Measurements from ENCODE around the gene POLA1. TPM values are rescaled to one million over a fixed set of nuclear protein-coding genes. Genes with fewer than 3 reads are reported as not detected.

Gene POLA1
- total and polyA plus RNA-seq, 2 of the 4 experiments (the other 2 are of a cell fraction), result 4.0 to 15.1 TPM

DNA sequence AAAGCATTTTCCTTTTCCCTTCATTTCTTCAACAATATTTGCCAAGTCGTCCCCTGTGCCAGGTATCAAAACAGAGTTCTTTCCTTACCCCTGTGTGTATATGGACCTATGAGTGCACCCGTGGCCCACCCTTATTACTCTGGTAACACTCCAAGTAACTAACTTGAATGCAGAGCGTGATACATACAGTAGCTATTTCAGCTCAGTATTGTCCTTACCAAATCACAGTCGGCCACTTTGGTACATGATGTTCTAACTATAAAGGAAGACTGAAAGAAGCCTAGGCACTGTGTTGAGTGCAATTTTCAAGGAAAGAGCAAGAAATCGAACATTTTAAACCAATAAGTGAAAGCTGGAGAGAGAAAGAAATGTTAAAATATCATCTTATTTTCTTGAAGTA is 233.7 kb downstream of the POLA1 start:
- no peak overlapping the region for H2AFZ ChIP-seq (replicated peaks; ENCODE audit: low read length, poor library complexity)
- DNase-seq (no peak), ATAC-seq (ENCODE audit: low read depth) (no peak)
- no peaks in the 10 kb centered on the region for H3K9me1 ChIP-seq (ENCODE audit: insufficient read depth, low read length)
- H2AK9ac ChIP-seq (replicated peaks; ENCODE audit: low read depth, low read length, poor library complexity), result no peak overlapping the region
- no peak overlapping the region for H3K27ac ChIP-seq (ENCODE audit: insufficient read depth, low read length)
- H3K79me1 ChIP-seq (ENCODE audit: low read depth in 1 of 2, low read length in 2 of 2), result no peaks in the 10 kb centered on the region
- TF ChIP-seq, protein P1, sequence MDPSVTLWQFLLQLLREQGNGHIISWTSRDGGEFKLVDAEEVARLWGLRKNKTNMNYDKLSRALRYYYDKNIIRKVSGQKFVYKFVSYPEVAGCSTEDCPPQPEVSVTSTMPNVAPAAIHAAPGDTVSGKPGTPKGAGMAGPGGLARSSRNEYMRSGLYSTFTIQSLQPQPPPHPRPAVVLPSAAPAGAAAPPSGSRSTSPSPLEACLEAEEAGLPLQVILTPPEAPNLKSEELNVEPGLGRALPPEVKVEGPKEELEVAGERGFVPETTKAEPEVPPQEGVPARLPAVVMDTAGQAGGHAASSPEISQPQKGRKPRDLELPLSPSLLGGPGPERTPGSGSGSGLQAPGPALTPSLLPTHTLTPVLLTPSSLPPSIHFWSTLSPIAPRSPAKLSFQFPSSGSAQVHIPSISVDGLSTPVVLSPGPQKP (IDR thresholded peaks at IDR 0.05; ENCODE audit: borderline replicate concordance, low read depth, low read length), result no peak
- TF ChIP-seq CHD1 (IDR thresholded peaks at IDR 0.05; ENCODE audit: low read depth, low read length) (no peak), BHLHE40 (IDR thresholded peaks at IDR 0.05; ENCODE audit: low read depth, low read length) (no peak), NFE2L2 (IDR thresholded peaks at IDR 0.05; ENCODE audit: low read depth, low read length) (no peak), RCOR1 (IDR thresholded peaks at IDR 0.05; ENCODE audit: insufficient replicate concordance, low read length) (no peak)
- no peak overlapping the region for H3K4me2 ChIP-seq (ENCODE audit: low read depth, low read length)
- no peaks in the 10 kb centered on the region for H3K36me3 ChIP-seq (ENCODE audit: control insufficient read depth, insufficient read depth, low read length)
- intact Hi-C loops (cut with micrococcal nuclease) (no loop called here), in situ Hi-C loops (cut with MboI; ENCODE audit: low sequenced_read_pairs) (no loop called here), dilution Hi-C loops (cut with HindIII; ENCODE audit: low sequenced_read_pairs, unreplicated experiment) (no loop called here)
- POLR2A ChIA-PET (ENCODE audit: unreplicated experiment), result no interaction called here
- H3K4ac ChIP-seq (ENCODE audit: low read depth, low read length), result no peak overlapping the region
- no peak overlapping the region for H2BK20ac ChIP-seq (ENCODE audit: low read depth, low read length)
- WGBS, 2 experiments (ENCODE audit: extremely low coverage in 2 of 2, insufficient read length in 1 of 2), result no CpG with 5 or more reads among the region's 5 CpGs
- no peak overlapping the region for H4K8ac ChIP-seq (ENCODE audit: low read depth in 2 of 2, low read length in 2 of 2)
- H3K23ac ChIP-seq (ENCODE audit: low read depth, low read length), result no peak overlapping the region
- no peaks in the 10 kb centered on the region for H3K9me3 ChIP-seq (ENCODE audit: control insufficient read depth, insufficient read depth, low read length)
- H3K9ac ChIP-seq (ENCODE audit: low read depth, low read length), result no peak overlapping the region
- H3K27me3 ChIP-seq (ENCODE audit: control insufficient read depth, insufficient read depth, low read length), result no peaks in the 10 kb centered on the region; the same call in 1 of the 2 replicates
- H2BK15ac ChIP-seq (ENCODE audit: low read depth, low read length), result no peak overlapping the region
- no peak overlapping the region for H4K5ac ChIP-seq (ENCODE audit: low read depth, low read length)
- no peak overlapping the region for H2AK5ac ChIP-seq (ENCODE audit: low read depth, low read length)
- no peak overlapping the region for H2BK5ac ChIP-seq (ENCODE audit: low read depth, low read length, poor library complexity, severe bottlenecking)
- H3K4me3 ChIP-seq (ENCODE audit: insufficient read depth, low read depth, low read length), result no peak overlapping the region
- H2BK120ac ChIP-seq (ENCODE audit: low read depth, low read length), result no peak overlapping the region
- H3K14ac ChIP-seq (replicated peaks; ENCODE audit: low read depth, low read length), result no peak overlapping the region
- H3K4me1 ChIP-seq (ENCODE audit: control insufficient read depth, insufficient read depth, low read length), result no peaks in the 10 kb centered on the region
- no peaks in the 10 kb centered on the region for H4K20me1 ChIP-seq (ENCODE audit: insufficient read depth, low read length)
- no TSS peak for BruUV-seq (replicated peaks)
- no peak overlapping the region for H3K56ac ChIP-seq (ENCODE audit: extremely low read depth, insufficient read depth, low read length)
- H4K91ac ChIP-seq (ENCODE audit: insufficient read depth, low read depth, low read length), result no peak overlapping the region
- CTCF ChIA-PET, result no interaction called here
- H3K18ac ChIP-seq (ENCODE audit: low read depth, low read length), result no peak overlapping the region

All from IMR-90 (cell line).